ENCODE data around the gene SLC25A10.
A peak's percentile ranks its signal among the peaks of the same experiment; 100 is the strongest.

SLC25A10 gene

GRCh38 chr17:81705518-81706231, 6.4 kb upstream of the SLC25A10 start:
- TF ChIP-seq POLR2AphosphoS5 (IDR thresholded peaks at IDR 0.05; ENCODE audit: low read depth, low read length) (peak; percentile 24; the same call in 1 of the 2 replicates), FOXP2 (optimal IDR thresholded peaks at IDR 0.05; ENCODE audit: borderline replicate concordance, extremely low read depth, extremely low read length, insufficient read depth) (no peak), SIN3A (IDR thresholded peaks at IDR 0.05; ENCODE audit: borderline replicate concordance, insufficient read depth, low read length) (no peak), TAF1 (IDR thresholded peaks at IDR 0.05; ENCODE audit: borderline replicate concordance, insufficient read depth, low read length) (no peak)
- TF ChIP-seq, protein P1, sequence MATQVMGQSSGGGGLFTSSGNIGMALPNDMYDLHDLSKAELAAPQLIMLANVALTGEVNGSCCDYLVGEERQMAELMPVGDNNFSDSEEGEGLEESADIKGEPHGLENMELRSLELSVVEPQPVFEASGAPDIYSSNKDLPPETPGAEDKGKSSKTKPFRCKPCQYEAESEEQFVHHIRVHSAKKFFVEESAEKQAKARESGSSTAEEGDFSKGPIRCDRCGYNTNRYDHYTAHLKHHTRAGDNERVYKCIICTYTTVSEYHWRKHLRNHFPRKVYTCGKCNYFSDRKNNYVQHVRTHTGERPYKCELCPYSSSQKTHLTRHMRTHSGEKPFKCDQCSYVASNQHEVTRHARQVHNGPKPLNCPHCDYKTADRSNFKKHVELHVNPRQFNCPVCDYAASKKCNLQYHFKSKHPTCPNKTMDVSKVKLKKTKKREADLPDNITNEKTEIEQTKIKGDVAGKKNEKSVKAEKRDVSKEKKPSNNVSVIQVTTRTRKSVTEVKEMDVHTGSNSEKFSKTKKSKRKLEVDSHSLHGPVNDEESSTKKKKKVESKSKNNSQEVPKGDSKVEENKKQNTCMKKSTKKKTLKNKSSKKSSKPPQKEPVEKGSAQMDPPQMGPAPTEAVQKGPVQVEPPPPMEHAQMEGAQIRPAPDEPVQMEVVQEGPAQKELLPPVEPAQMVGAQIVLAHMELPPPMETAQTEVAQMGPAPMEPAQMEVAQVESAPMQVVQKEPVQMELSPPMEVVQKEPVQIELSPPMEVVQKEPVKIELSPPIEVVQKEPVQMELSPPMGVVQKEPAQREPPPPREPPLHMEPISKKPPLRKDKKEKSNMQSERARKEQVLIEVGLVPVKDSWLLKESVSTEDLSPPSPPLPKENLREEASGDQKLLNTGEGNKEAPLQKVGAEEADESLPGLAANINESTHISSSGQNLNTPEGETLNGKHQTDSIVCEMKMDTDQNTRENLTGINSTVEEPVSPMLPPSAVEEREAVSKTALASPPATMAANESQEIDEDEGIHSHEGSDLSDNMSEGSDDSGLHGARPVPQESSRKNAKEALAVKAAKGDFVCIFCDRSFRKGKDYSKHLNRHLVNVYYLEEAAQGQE (IDR thresholded peaks at IDR 0.05; ENCODE audit: insufficient read depth in 1 of 2, low read depth in 2 of 2, low read length in 2 of 2), result no peak

GRCh38 chr17:81706232-81706611, 5.9 kb upstream of the SLC25A10 start:
- no peak for TF ChIP-seq SIN3A (IDR thresholded peaks at IDR 0.05; ENCODE audit: borderline replicate concordance, insufficient read depth, low read length)
- no peak for TF ChIP-seq TAF1 (IDR thresholded peaks at IDR 0.05; ENCODE audit: borderline replicate concordance, insufficient read depth, low read length)
- no peak for TF ChIP-seq FOXP2 (optimal IDR thresholded peaks at IDR 0.05; ENCODE audit: borderline replicate concordance, extremely low read depth, extremely low read length, insufficient read depth)
- TF ChIP-seq, protein P1 (IDR thresholded peaks at IDR 0.05; ENCODE audit: insufficient read depth in 1 of 2, low read depth in 2 of 2, low read length in 2 of 2), result no peak
- no peak for TF ChIP-seq POLR2AphosphoS5 (IDR thresholded peaks at IDR 0.05; ENCODE audit: low read depth, low read length)

- no peak for TF ChIP-seq TAF1 (IDR thresholded peaks at IDR 0.05; ENCODE audit: borderline replicate concordance, insufficient read depth, low read length)
- TF ChIP-seq FOXP2 (optimal IDR thresholded peaks at IDR 0.05; ENCODE audit: borderline replicate concordance, extremely low read depth, extremely low read length, insufficient read depth), result no peak
- TF ChIP-seq SIN3A (IDR thresholded peaks at IDR 0.05; ENCODE audit: borderline replicate concordance, insufficient read depth, low read length), result no peak
- TF ChIP-seq POLR2AphosphoS5 (IDR thresholded peaks at IDR 0.05; ENCODE audit: low read depth, low read length), result no peak
- TF ChIP-seq, protein P1 (IDR thresholded peaks at IDR 0.05; ENCODE audit: insufficient read depth in 1 of 2, low read depth in 2 of 2, low read length in 2 of 2), result no peak
Observed at GRCh38 chr17:81706757-81707624, 5.1 kb upstream of the SLC25A10 start.

GRCh38 chr17:81707725-81708646, 4.1 kb upstream of the SLC25A10 start:
- TF ChIP-seq SIN3A (IDR thresholded peaks at IDR 0.05; ENCODE audit: borderline replicate concordance, insufficient read depth, low read length) (no peak), POLR2AphosphoS5 (IDR thresholded peaks at IDR 0.05; ENCODE audit: low read depth, low read length) (peak; percentile 13; the same call in 1 of the 2 replicates)

DNA sequence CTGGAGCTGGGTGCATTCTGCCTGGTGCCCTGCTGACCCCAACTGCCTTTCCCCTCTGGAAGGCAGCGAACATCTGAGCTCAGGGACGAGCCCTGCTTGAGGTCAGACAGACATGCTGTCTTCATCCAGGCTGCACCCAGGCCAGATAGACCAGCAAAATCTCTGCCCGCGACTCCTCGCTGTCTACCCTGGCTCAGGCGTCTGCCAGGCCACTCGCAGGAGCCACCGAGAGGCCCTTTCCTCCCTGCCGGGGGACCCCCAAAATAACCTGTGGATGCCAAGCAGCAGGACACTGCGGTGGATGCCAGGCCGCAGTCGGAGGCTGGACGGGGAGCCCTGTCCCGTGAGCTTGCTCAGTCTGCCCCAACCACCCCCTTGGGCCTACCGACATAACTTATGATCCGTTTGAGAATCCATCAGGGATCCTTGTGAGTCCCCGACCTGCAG, 3.3 kb upstream of the SLC25A10 start:
- TF ChIP-seq POLR2AphosphoS5 (IDR thresholded peaks at IDR 0.05; ENCODE audit: low read depth, low read length) (no peak; the same call in 1 of the 2 replicates), FOXP2 (optimal IDR thresholded peaks at IDR 0.05; ENCODE audit: borderline replicate concordance, extremely low read depth, extremely low read length, insufficient read depth) (no peak), SIN3A (IDR thresholded peaks at IDR 0.05; ENCODE audit: borderline replicate concordance, insufficient read depth, low read length) (no peak), TAF1 (IDR thresholded peaks at IDR 0.05; ENCODE audit: borderline replicate concordance, insufficient read depth, low read length) (no peak)
- TF ChIP-seq, protein P1 (IDR thresholded peaks at IDR 0.05; ENCODE audit: insufficient read depth in 1 of 2, low read depth in 2 of 2, low read length in 2 of 2), result no peak
